Fibroblast of upper back skin (primary cell): Measurements from ENCODE around the gene TH.
A peak's percentile ranks its signal among the peaks of the same experiment; 100 is the strongest.

ENCODE experiments used
- DNase-seq: peaks from one replicate; pipeline ENCODE4 v3.0.0-alpha.2; 2013

TH gene

DNA sequence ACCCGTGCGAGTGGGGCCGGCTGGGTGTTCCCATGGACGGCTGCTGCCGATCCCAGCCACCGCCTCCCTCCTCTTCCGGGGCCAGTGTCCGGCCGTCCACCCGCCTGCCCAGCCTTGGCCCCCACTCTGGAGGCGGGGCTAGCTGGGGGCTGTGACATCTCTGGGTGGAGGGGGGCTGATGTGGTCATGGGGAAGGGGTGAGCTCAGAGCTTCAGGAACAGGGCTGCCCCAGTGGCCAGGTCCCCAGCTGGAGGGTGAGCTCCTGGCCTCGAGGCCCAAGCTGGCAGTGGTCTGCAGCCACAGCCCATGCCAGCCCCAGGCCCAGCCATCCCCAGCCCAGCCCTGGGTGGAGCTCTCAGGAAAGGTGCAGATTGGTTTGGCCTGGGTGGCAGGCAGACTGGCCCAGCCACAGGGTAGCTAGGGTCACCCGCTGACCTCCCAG is 13.3 kb downstream of the TH start:
- DNase-seq = no peak

DNA sequence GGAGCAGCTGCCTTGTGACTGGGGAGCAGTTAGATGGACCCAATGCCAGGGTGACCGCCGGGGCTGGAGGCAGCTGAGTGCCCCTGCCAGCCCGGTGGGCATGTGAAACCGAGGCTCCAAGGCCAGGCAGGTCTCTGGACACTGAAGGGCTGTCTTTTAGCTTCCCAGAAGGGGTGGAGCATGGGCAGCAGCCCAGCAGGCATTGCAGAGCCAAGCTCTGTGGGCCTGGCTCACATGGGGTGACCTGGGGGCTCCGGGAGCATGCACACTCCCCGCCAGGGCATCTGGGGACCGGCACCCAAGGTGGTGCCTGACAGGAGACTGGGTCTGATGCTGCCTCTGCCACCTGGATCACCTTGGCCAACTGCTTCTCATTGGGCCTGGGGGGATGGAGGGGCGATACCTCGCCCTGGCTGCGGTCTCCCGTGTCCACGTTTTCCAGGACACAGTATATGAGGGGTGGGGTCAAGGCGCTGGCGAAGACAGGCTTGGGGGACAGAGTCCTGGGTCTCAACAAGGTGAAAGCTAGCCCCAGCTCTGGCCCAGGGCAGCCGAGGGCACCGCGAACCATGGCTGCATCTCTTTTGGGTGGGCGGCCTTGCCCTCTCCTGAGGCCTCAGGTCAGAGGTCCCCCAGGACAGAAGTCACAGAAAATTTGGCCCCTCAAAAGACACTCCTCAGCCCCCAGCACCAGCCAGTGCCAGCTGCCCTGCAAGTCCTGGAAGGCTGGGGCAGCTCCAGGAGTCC is 14.1 kb downstream of the TH start:
- DNase-seq = no peak

DNA sequence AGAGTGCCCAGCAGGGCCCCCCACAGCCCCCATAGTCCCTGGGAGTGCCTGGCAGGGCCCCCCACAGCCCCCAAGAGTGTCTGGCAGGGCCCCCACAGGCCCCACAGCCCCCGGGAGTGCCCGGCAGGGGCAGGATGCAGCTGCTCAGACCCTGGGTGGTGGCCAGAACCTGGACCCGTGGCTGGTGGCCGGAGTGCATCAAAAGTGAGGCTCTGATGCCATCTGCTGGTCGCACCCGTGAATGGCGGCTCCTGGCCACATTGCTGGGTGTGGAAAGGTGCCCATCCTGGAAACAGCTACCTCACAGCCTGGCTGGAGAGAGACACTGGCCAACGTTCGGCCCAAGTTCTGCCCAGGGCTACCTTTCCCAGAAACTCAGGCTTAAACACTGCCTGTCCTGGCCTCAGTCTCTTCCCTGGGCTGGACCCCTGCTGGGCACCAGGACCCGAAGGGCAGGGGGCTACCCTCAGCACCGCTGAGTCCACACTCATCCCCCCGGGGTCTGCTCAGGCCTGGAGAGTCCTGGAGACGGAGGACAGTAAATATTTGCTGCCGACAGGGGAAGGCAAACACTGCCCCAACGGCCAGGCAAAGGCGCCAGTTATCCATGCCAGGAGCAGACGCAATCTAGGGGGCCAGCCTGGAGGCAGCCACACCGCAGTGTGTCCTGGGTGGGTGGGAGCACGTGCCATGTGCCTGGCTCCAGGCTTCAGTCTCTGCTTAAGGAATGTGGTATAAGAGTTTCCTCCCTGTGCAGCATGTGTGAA is 15.0 kb downstream of the TH start:
- DNase-seq = peak; percentile 42

DNA sequence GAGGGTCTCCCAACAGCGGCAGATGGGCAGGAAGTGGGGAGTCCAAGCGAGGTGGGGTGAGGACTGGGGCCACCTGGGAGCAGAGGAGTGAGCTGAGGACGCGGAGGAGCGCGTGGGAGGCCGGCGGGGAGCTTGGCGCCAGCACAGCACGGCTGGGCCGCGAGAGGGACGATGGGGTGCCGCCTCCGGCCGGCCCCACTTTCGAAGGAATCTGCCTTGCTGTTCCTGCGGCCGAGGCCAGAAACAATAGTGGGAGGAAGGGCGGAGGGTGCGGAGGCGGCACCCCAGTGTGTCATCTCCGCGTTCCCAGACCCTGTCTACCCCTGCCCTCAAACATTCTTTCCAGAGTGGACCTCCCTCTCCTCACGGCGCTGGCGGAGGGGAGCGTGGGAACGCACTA is 16.1 kb downstream of the TH start:
- DNase-seq = no peak

DNA sequence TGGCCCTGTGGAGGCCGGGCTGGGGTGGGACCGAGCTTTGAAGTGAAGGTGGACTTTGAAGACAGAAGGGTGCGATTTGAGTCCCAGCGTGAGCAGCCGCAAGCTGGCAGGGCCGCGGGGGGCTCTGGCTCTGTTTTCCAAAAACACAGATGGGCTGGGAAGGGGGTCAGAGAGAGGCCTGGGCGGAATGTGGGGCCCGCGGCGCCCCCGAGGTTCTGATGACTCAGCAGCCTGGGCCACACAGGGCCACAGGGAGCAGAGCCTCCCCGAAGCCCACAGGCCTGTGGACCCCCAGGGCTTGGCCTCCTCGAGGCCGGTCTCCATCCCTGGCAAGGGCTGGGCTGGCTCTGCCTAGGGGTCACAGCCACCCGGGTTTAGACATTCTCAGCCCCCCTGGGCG is 16.7 kb downstream of the TH start:
- DNase-seq = no peak

DNA sequence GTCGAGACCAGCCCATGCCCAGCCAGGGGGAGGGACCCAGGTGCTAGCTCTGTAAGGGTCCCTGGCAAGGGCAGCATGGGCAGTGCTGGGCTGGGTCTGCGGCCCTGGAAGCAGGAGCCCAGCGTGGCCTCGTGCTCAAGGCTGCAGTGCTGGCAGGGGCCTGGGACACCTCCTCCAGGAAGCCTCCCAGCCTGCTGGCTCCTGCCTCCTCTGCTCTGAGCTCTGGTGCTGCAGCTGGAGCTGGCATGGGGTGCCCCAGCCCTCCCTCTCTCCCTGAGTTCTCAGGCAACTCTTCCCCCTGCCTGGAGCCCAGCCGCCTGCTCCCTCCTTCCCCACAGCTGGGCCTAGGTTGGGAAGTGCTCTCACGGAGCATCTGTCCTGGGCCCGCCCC is 17.4 kb downstream of the TH start:
- DNase-seq = no peak

DNA sequence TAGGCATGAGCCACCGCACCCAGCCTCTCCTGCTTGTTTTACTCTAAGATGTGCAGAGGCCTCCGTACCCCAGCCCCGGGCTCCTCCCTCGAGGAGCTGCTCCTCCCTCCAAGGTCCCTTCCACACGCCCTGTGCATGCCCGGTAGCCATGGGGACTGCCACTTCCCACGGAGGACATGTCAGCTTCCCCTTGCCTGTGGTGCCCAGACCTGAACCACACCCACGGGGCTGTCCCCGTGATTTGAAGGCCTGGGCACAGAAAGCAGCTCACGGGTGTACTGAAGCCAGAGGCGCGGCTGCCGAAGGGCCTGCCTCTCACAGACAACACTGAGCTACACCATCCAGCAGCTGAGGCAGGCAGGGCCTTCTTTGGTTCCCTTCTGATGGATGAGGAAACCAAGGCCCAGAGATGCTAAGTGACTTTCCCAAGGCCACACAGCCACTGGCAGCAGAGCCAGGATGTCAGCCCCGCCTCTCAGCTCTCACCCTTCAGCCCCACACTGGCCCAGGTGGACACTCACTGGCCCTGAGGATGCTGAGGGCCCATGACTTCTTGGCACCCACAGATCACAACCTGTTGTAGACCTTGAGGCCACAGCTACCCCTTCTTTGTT is 17.9 kb downstream of the TH start:
- no peak for DNase-seq

DNA sequence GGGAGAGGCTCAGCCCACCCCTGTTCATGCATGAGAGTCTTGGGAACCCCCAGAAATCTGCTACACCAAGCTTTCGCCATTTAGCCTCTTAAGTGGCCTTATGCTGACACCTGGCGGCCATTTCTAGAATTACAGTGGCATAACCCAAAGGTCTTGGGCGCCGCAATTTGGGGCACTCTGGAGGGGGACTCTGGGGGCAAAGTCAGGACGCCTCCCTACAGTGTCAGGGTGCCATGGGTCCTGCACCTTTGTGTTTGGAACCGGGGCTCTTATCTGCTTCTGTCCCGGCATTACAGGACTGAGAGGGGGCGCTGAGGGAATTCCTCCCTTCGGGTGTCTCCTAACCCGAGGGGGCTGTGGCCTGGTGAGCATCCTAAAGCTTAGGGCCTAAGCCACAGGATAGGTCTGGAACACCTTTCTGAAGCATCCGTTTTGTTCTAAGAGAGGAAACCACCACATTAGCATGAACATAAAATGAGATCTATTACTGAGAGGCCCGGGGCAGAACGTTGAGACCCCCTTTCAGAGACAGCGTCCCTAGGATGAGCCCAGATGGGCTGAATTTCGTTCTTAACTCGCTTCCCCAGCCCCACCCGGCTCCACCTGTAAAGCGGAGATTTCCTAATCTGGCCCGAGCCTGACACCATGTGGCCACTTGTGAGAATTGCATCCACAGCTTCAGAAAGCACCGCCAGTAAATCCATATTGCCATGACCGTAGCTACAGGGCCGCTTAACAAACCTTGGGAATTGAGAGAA is 19.9 kb downstream of the TH start:
- DNase-seq = peak; percentile 61

DNA sequence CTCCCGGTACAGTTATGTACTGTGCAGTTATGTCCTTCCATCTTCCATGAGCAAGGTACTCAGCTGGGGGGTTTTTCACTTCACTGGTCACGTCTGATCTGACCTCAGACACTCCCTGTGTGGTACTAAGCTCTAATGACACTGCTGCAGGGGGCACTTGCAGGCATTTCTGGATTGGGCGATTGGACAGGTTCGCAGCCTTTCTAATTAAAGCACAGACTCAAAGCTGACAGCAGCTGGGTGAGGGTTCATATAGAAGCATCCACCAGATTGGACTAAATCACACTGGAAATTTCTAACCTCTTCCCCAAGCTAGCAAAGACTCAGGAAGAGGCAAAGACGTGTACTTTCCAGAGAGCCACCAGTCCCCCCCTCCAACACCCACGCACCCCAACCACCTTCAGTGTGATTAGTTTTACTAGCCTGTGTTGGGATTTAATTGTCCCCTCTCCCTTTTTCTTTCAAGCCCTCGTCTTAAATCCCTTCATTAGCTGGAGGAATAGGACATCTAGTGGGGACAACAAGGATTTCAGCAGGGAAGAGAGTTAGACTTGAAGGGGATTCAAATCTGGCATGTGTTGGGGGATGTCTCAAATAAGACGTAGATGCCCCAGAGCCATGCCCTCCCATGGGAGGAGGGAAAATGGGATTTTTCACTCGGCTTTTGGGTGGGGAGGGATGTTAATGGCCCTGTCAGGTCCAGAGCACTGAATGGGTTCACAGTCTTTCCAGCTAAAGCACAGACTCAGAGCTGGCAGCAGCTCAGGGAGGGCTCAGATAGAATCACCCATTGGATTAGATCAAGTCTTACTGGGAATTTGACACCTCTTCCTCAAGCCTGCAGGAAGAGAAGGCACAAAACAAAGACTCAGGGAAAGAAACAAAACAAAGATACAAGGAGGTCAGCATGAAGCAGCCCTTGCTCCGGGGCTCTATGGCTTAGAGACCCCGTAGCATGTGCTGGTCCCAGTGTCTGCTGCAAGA is 21.5 kb downstream of the TH start:
- DNase-seq = peak; percentile 39

DNA sequence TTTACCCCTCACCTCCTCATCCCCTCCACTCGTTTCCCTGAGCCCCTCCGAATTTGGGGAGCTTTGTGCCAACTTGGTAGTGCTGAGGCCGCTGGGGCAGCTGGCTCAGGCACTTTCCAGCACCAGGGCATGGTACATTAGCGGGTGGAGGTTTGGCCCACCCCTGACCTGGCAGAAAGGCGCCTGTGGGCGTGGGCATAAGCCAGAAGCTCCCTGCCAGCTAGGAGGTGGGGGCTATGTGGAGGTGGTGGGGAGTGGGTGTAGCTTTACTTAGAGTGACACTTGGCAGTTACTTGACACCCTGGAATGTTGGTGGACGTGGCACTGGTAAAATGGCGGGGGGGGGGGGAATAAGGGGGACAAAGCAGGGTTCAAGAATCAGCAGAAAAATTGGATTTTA is 22.2 kb downstream of the TH start:
- DNase-seq = no peak

DNA sequence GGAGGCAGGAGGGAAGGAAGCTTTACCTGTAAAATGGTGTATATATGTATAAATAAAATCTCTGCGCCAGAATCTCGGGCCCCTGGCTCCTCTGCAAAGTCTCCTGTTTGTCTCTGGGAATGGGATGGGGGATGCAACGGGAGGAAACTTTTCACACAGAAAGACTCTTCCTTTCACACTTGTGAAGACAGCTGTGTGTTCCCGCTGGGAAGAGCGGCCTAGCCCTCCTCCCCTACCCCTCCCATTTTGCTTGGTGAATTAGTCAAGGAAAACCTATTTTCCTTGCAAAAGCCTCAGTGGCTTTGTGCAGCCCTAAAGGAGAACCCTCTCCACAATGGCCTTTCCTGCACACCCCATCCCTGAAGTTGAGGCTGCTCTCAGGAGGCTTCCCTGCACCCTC is 23.0 kb downstream of the TH start:
- DNase-seq = no peak

DNA sequence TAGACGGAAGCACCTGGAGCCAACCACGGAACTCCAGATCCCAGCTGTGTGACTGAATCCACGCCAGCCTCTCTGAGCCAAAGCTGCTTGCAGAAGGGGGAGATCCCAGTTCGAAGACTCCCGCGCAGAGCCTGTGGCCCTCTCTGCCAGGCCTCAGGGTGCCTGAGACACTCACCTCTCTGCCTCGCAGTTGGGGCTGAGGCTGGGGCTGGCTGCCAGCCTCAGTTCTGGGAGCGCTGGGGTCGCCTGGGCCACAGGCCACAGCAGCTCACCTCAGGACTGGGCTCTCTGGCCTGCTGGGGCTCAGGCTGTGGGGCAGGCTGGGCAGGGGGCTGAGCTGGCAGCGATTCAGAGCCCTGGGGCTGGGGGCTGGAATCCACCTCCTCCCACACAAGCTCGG is 24.2 kb downstream of the TH start:
- DNase-seq = no peak

DNA sequence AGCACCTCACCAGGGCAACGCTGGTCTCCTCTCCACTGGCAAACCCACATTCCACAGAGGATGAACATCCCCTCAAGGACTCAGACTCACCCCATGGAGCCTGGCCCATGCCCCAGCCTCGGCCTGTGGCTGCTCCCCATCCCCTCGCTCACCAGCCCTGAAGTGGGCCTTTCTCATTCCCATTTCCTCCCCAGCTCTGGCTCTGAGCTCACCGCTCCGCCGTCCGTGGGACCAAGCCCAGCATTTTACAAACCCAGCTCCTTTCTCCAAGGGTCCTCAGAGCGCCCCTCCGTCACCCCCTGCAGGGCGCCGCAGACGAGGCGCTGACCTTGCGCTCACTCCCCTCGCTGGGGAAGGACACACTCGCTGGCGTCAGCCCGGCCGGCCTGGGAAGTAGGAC is 25.6 kb downstream of the TH start:
- DNase-seq = no peak

DNA sequence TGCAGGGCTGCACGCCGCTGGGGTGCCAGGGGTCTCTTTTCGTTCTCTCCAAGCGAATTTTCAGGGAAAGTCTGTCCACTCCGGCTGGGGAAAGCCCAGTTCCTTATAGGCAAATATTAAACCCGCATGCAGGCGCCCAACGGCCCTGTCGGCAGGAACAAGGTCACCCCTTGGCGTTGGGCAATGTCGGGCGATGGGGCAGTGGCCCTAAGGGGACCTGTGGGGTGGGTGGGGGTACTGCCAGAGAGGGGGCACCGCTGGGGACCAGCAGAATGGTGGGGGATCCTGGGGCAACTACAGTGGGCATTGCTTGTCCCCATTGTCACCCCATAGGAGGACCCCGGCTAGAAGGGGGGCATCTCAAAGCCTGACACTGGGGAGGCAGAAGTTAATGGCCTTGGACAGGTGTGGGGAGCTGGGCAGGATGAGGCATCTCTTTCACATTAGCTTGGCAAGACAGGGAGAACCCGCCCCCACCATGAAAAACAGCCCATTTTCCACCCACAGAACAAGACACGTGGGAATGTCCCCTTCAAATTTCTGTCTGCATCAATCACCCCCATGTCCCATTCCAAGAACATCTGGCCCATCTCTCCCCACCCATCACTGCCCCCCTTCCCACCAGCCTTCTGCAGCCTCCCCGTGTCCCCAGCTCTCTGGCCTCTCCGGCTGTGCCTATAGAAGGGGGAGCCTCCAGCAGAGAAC is 26.9 kb downstream of the TH start:
- no peak for DNase-seq

DNA sequence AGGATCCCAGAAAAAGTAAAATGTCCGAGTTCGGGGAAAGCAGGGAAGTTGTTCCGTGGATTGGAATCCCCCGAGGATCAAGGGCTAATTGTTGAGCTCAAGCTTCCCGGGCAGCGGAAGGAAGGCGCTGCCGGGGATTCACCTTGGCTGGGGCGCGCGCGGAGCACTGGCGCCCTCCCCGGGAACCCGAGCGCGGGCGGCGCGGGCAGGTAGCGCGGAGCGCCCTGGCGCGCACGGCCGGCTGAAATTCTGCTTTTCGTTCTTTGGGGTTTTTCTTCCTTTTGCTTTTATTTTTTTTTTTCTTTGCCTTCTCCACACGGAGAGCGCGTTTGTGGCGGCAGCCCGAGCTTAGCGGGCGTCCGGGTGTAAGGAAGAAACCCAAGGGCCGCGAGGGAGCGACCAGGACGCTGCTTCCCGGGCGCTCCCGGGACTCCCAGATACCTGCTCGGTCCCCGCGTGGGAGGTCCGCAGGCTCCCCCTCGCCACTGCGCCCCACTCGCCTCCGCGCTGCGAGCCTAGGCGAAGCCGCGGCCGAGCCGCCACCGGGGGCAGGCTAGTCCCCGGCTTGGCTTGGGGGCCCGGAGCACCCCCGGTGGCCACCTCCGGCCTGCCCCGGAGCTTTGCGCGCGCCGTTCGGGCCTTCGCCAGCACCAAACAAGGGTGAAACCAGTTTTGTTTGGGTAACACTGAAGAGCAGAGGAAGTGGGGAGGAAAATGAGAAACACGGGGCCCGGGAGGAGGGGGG is 27.6 kb downstream of the TH start:
- DNase-seq = no peak

DNA sequence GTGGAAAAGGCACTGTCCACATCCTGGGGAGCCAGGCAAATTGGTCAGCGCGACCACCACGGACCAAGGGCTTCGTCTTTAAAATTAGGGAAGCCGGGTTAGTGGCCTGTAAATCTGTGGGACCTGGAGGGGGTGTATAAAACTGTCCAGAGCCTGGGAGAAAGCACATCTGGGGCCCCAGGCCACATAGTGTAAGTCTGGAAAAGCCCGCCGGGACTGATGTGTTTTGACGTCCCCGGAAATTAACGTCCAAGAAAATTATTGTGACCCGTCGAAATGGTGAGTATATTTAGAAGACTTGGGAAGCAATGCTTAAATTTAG is 28.2 kb downstream of the TH start:
- no peak for DNase-seq

DNA sequence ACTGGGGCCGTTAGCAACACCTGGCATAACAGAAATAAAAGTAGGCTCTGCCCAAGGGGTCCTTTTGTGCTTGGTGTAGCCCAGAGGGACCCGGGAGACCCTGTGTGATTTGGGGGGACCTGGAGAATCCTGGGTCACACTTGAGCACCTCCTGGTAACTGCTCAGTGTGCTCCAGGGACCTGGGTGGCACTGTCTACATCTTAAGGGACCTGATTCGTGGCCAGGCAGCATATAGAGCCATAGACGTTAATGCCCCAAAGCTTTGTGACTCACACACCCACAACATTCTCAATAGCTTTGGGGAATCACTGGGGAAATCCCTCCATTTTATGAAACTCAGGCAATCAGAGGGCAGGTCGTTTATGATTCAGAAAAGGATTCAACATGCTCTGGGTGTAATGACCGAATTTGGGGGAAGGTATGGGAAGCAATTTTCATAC is 28.8 kb downstream of the TH start:
- DNase-seq = peak; percentile 41

DNA sequence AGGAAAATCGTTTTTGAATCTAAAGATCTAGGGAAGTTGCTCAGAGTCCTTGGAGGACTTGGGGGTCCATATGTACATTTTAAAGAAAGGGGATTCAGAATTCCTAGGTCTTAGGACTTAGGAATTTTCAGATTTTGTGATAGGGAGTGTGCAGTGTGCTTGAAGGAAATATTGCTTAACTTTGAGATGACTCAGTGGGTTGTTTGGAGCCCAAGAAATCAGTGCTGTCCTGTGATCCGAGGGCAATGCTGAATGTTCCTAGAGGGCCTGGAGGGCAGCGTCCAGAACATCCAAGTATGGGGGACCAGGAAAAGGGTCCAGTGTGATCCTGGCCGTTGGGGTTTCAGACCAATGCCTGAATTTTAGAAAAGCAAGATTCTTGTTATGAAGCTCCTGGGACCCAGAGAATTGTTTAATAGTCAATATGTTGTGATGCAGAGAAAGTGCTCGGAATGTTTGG is 29.3 kb downstream of the TH start:
- DNase-seq = no peak

DNA sequence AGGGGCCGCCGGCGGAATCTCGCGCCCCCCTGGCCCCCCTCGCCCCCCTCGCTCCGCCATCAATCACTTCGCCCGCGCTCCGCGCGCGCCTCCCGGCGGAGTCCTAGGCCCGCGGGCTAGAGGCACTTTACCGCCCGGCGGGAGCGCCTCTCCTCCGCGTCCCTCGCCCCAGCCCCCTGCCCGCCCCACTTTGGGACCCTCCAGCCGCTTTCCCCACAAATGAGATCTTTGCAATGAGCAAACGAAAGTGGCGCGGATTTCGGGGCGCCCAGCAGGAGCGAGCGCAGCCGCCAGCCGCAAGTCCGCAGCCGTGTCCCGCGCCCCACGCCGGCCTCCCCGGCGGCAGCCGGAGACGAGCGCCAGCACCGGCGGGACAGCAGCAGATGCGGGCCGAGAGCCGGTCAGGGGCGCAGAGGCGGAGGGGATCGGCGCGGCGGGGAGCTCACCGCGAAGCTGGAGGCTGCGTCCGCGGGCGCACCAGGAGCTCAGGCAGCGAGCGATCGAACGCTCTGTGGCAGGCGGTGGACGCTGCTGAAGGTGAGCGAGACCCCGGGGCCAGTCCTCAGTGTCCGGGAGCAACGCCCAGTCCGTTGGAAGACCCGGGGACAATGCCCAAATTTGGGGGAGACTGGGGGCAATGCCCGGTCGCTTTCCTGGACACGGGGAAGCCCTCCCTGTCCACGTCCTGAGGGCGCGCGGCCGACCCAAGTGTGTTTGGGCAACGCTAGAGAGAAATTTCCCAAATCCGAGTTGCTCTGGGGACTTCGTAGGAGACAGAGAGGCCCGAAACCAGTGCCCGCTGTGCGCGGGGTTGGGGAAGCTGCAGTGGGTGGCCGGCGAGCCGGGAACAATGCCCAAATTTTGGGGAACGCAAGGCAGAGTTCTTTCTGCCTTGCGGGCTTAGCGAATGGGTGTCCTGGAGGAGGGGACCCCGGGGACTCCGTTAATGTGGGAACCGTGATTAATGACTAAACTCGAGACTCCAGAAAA is 30.9 kb downstream of the TH start:
- DNase-seq = no peak
